NCI-H226 (cell line): ENCODE data around the gene RBMS2.
A peak's percentile ranks its signal among the peaks of the same experiment; 100 is the strongest.

Source experiments
- DNase-seq: peaks from one replicate; pipeline ENCODE4 v3.0.0-alpha.2; 2015

The RBMS2 gene

DNA sequence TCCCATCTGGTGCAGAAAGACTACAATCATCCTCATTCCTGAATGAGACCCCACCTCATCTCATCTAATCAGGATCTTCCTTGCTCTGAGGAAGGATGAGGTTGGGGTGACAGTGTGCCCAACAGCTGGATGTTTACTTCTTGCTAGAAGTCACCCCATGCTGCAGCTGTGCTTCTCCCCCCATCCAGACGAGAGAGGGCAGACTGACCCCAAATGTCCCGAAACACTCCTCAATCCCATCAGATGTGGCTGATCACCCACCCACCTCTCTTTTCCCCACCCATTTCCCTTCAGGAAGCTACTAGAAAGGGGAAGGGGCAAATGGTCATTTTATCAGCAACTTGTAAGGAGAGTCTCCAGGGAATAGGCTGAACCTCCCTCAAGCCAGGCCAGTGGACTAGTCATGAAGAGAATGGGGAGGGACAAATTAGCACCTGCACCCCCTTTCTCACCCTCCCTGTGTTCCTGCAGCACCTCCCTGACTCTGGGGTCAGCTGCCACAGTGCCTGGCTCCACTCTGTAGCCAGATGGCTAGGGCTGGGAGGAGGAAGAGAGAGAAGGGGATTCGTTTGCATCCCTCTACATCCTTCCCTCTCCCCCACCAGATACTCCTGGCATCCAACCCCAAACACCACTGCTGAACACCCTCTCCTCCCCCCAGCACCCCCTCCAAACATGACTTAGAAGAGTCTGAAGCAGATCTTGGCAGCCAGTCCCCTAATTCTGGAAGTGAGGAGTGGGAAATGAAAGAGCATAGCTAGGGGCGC lies 111.3 kb downstream of the RBMS2 start:
- DNase-seq: no peak

DNA sequence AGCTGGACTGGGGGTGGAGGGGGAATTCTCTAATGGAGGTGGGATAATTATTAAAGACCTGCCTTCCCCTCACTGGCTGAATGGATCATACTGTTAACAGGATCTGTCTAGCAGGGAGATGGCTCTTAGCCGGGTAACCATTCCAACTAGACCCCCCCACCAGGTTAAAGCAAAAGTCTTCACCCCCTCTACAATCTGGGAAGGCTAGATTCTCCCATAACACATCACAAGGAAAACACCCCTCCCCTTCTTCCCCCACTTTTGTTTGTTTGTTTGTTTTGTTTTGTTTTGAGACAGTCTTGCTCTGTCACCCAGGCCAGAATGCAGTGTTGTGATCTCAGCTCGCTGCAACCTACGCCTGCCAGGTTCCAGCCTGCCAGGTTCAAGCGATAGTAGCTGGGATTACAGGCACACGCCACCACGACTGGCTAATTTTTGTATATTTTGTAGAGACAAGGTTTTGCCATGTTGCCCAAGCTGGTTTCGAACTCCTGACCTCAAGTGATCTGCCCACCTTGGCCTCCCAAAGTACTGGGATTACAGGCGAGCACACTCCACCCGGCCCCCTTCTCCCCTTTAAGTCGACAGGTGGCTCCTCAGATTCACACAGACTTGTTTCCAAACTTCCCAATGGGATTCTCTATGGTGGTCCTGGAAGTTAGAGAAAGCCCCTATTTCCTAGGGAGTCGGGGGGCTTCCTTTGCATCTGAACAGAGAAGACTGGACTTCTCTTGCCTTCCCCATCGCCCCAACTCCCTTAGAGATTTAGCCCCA lies 112.0 kb downstream of the RBMS2 start:
- DNase-seq: no peak

DNA sequence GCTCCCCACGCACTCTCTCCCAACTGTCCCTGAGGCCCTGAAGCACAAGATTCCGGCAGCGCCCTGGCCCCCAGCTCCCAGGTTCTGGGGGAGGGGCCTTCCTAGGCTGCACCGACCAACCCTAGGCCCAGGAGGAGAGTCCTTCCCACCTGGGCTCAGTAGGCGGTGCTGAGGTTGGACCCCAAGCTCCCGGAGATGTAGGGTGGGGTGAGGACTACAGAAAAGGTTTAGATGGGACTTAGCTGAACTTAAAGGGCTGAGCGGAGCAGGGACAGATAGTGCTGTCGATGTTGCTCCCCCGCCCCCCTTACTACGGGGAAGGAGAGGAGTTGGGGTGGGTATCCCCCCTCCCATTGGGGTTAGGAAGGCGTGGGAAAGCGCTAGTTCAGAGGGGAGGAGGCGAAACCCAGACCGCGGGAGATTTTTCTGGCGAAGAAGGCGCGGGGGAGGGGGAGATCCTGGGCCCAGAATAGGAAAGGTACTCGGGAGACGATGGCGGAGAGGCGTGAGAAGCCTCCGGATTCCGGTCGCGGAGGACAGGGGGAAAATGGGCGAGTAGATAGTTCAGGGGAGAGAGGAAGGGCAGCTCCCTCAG lies 112.7 kb downstream of the RBMS2 start:
- peak; percentile 78 for DNase-seq

DNA sequence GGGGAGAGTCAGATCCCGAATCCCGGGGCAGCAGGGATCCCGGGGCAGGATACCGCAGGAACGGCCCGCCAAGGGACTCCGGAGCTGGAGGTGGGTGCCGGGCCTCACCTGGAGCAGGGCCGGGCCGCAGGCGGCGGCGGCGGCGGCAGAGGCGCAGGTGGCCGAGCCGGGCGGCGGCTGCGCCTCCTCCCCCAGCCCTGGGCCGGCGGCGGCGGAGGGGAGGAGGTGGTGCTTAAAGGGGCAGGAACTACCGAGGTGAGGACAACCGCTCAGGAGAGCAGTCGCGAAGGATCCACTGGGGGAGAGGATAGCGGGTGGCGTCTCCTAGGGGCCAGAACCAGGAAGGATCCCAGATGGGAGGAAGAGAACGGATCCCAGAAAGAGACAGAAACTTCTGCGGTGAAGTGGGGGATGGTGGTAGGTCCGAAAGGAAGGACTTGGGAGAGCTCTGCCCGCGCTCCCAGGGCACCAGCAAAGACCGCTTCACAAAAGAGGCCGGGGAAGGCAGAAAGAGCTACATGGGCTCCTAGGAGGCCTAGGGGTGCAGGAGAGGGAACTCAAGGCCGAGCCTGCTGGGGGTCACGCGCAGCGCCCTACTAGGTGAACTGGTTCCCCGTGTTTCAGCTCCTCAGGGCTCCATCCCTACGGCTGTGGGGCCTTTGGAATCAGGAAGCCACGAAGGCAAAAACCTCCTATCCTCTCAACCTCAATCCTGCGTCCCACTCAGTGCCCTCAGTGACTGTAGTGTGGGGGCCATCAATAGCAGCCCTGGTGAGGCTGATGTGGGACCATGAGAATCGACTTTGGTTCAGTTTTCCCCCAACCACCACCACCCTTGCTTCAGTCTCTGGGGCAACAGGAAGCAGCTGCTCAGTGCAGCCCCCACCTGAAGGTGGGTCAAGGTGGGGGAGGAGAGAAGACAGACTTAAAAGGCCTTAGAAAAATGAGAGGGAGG lies 113.5 kb downstream of the RBMS2 start:
- DNase-seq: peak; percentile 98

DNA sequence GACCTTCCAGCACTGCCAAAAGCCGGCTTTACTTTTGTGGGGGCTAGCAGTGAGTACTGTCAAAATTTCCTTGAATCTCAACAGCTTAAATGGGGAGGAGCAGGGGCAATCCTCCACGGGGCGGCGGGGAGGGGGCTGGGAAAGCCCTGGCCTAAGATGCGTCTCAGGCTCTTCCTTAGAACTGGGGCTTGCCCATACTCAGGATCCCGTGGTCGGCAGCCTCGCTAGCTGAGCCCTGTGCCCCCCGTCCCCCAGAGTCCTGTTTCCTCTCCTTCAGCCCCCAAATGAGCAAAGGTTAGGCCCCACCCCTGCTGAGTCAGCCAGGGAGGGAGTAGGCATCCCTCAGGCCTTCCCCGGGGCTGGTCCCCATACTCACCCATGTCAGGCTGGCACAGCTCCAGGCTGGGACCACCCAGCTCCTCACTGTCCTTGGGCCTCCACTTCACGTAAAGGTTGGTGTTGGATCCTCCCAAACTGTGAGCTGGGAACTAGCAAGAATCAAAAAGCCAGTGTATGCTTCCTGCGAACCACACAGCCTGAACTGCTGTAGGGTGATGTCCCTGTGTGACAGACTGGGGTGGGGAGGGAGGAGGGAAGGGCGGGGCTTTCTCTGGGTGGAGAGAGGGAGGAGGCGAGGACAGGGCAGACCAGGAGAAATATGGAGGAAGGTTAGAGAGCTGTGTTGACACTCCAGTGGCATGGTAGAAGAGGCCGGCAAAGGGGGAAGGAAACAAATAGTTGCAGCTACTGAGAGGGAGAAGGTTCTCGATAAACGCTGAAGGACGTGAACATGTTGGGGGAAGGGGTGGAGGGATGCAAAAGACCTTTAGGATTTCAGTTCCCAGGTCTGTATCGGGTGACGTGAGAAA lies 114.4 kb downstream of the RBMS2 start:
- peak; percentile 91 for DNase-seq

DNA sequence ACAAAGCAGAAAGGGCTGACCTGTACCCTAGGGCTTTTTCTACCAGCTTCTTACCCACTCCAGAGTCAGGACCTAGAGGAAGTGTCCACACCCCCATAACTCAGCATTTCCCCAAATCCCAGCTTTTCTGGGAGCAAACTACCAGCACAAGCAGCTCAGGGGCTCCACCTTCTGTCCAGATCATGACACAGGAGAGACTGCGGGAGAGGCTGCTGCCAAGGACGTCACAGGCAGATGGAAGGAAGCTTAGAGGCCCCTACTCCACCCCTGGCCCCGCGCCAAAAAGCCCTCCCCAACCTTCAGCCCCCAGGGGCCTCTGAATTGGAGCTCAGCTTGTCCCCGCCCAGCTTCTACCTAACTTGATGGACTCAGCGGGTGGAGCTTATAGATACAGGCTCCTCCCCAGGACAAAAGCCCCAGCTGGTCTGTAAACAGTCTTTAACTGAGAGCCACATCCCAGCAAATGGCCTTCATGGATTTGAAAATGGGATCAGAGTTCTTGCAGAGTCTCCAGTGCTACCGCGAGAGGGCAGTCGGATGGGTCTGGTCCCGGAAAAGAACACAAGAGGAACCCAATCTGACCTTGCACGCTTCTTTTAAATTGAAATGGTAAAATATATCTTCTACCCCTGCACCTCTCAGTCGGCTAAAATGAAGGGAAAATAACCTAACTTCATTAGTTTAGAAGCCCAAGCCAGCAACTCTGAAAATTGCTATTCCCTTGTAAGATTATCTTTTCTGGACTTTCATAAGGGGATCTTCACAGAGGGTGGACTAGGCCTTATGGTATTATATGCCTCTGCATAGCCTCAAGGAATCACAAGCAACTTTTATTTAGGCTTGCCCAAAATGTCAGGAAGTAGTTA lies 115.3 kb downstream of the RBMS2 start:
- peak; percentile 100 for DNase-seq

DNA sequence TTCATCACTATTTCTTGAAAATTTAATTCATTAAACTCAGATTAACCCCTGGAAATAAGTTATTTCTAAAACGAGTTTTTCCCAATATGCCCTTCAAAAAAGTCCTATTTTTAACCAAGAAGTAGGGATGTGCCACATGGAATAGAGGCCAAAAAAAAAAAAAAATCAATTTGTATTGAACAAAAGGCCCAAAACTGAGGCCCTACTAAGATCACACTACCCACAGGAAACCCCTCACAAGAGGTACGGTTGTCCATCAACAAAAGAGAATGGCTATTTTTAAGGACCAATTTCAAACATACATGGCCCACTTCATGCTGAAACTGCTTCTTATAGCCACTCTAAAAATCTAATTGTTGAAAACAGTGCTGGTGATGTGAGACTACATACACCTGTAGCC lies 116.0 kb downstream of the RBMS2 start:
- DNase-seq: no peak

DNA sequence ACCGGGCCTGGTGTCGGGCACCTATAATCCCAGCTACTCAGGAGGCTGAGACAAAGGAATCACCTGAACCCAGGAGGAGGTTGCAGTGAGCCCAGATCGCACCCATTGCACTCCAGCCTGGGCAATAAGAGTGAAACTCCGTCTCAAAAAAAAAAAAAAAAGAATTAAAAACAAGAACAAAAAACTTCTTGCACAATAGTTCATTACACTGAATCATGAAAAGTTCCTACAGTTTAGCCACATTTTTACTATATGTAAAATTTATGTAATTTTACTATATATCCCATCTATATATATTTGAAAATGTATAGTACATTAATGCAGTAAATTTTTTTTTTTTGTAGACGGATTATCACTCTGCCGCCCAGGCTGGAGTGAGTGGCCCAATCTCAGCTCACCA lies 119.6 kb downstream of the RBMS2 start:
- no peak for DNase-seq

DNA sequence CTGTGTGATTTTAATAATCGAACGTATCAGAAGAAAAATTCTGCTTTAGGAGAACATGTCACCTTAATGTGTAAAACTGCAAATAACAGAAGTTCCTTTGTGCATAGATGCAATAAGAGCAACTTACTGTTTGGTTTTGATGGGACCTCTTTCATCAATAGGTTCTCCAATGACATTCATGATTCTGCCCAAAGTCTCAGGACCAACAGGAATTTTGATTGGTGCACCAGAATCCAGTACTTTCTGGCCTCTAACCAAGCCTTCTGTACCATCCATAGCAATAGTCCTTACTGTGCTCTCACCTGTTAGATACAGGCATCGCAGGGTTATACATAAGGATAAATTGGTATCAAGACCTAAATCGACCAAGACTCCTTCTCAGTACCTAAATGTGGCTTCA lies 123.0 kb downstream of the RBMS2 start:
- no peak for DNase-seq

DNA sequence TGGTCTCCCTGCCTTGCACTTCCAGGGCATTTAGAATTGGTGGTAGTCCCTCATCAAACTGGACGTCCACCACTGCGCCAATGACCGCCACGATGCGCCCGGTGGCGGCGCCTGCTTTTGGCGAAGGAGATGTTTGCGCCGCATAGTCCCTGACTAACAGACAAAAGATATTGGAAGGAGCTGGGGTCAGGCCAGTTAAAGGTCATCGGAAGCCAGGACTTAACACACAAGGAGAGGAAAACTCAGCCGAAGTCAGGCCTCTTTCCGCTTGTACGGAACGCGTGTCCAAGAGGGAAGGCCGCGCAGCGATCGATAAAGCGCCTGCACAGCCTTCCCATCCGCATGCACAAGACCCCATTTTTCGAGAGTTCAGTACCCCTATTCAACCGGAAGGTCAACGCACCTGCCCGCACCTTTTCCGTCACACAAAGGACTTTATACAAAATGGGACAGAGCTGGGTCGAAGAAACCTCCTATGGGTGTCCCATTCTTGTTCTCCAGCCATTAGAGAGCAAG lies 123.6 kb downstream of the RBMS2 start:
- no peak for DNase-seq
